Endothelial cell of umbilical vein (primary cell): ENCODE results near the gene DHX36.

Source experiments
- POLR2AphosphoS5 ChIP-seq: IDR thresholded peaks from 2 replicates; pipeline ENCODE4 v1.6.1; 2012; ENCODE audit warnings: low read depth, mild to moderate bottlenecking, control low read depth, low read length, moderate library complexity; ENCODE audit not compliant: insufficient read depth
- TF ChIP-seq, protein P1 (sequence below), 2 donors: IDR thresholded peaks; 1 replicate in 1 of 2; 2 replicates in 1 of 2; pipeline ENCODE4 v1.5.1; 2011; ENCODE audit warnings: low read length in 2 of 2, mild to moderate bottlenecking in 2 of 2, moderate library complexity in 2 of 2, control low read depth in 1 of 2, inconsistent platforms in 1 of 2, low read depth in 1 of 2; ENCODE audit not compliant: insufficient read depth in 1 of 2; ENCODE audit errors: extremely low read depth in 1 of 2

- TF ChIP-seq, protein P1, sequence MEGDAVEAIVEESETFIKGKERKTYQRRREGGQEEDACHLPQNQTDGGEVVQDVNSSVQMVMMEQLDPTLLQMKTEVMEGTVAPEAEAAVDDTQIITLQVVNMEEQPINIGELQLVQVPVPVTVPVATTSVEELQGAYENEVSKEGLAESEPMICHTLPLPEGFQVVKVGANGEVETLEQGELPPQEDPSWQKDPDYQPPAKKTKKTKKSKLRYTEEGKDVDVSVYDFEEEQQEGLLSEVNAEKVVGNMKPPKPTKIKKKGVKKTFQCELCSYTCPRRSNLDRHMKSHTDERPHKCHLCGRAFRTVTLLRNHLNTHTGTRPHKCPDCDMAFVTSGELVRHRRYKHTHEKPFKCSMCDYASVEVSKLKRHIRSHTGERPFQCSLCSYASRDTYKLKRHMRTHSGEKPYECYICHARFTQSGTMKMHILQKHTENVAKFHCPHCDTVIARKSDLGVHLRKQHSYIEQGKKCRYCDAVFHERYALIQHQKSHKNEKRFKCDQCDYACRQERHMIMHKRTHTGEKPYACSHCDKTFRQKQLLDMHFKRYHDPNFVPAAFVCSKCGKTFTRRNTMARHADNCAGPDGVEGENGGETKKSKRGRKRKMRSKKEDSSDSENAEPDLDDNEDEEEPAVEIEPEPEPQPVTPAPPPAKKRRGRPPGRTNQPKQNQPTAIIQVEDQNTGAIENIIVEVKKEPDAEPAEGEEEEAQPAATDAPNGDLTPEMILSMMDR (IDR thresholded peaks at IDR 0.05; ENCODE audit: extremely low read depth in 1 of 2, insufficient read depth in 1 of 2, low read depth in 1 of 2, low read length in 2 of 2), result no peak
- TF ChIP-seq POLR2AphosphoS5, result no peak
Observed at GRCh38 chr3:154364849-154365248, 40.6 kb upstream of the DHX36 start.
